Measurements from ENCODE around the gene BTBD9.
A peak's percentile ranks its signal among the peaks of the same experiment; 100 is the strongest.

The BTBD9 gene

GRCh38 chr6:38552121-38552520 lies 87.6 kb downstream of the BTBD9 start:
- no peak for DNase-seq

GRCh38 chr6:38549795-38550194 lies 89.9 kb downstream of the BTBD9 start:
- DNase-seq = no peak

- DNase-seq = no peak
These were observed 90.5 kb downstream of the BTBD9 start for GRCh38 chr6:38549180-38549579.

GRCh38 chr6:38543022-38543421 lies 96.7 kb downstream of the BTBD9 start:
- DNase-seq = no peak

- DNase-seq = no peak
These were observed 97.7 kb downstream of the BTBD9 start for GRCh38 chr6:38542031-38542430.

GRCh38 chr6:38533064-38533463 lies 106.7 kb downstream of the BTBD9 start:
- no peak for DNase-seq

- no peak for DNase-seq
These were observed 108.6 kb downstream of the BTBD9 start for GRCh38 chr6:38531134-38531533.

- no peak for DNase-seq
These were observed 111.3 kb downstream of the BTBD9 start for GRCh38 chr6:38528196-38528965.

GRCh38 chr6:38527371-38527770 lies 112.4 kb downstream of the BTBD9 start:
- no peak for DNase-seq

GRCh38 chr6:38525888-38526287 lies 113.8 kb downstream of the BTBD9 start:
- DNase-seq = no peak

- DNase-seq = no peak
These were observed 115.1 kb downstream of the BTBD9 start for GRCh38 chr6:38524436-38525145.

- DNase-seq = peak; percentile 11
These were observed 117.4 kb downstream of the BTBD9 start for GRCh38 chr6:38522322-38522721.

- no peak for DNase-seq
These were observed 121.0 kb downstream of the BTBD9 start for GRCh38 chr6:38518511-38519304.

GRCh38 chr6:38517005-38517404 lies 122.7 kb downstream of the BTBD9 start:
- no peak for DNase-seq

- no peak for DNase-seq
These were observed 125.3 kb downstream of the BTBD9 start for GRCh38 chr6:38514399-38514798.

GRCh38 chr6:38512211-38512610 lies 127.5 kb downstream of the BTBD9 start:
- no peak for DNase-seq

GRCh38 chr6:38510205-38510604 lies 129.5 kb downstream of the BTBD9 start:
- no peak for DNase-seq

- no peak for DNase-seq
These were observed 130.0 kb downstream of the BTBD9 start for GRCh38 chr6:38509713-38510112.

GRCh38 chr6:38508894-38509293 lies 130.8 kb downstream of the BTBD9 start:
- no peak for DNase-seq

GRCh38 chr6:38508286-38508685 lies 131.4 kb downstream of the BTBD9 start:
- no peak for DNase-seq

GRCh38 chr6:38507173-38507572 lies 132.6 kb downstream of the BTBD9 start:
- DNase-seq = no peak

- DNase-seq = no peak
These were observed 133.9 kb downstream of the BTBD9 start for GRCh38 chr6:38505826-38506225.

- DNase-seq = no peak
These were observed 134.7 kb downstream of the BTBD9 start for GRCh38 chr6:38504996-38505395.

All from eye (tissue), 1 donor.